Effector CD8-positive, alpha-beta T cell (primary cell): Measurements from ENCODE around the gene MTG1.
"Not testable (repeated sequence)": the region's sequence is repeated elsewhere in the genome, so short reads cannot be mapped to it uniquely, and the experiment has no call there.

Experiments used
- DNase-seq: peaks from one replicate; lab custom pipeline; 2025; lab: John Stamatoyannopoulos, UW

Gene MTG1

DNA sequence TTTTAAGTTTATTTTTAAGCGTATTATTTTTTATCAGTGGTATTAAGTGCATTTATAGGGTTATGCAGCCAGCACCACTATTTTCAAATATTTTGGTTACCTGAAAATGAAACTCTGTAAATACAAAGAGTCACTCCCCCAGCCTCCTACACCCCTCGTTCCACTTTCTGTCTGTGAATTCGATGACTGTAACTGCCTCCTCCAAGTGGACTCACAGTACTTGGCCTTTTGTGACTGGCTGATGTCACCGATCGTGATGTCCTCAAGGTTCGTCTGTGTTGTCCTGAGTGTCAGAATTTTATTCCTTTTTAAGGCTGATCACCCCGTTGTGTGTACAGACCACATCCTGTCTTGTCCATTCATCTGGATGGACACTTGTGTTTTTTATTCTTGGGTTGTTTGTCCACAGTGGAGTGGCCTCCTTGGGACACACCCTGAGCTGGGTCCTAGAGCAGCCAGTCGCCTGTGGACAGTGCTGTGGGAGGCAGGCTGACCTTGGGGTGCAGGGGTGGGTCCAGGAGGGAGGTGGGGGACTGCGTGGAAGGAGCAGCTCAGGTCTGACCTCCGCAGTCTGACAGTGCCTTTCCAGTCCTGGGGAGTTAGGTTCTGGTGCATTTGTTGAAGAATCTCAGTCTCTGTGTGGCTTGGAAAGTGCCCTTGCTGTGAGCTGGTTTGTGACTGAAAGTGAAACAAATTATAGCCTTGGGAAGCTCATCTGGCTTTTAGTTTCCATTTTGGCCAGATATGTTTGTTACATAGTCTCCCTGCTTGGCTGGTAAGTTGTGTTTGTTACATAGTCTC, 6.9 kb downstream of the MTG1 start:
- no peak for DNase-seq

DNA sequence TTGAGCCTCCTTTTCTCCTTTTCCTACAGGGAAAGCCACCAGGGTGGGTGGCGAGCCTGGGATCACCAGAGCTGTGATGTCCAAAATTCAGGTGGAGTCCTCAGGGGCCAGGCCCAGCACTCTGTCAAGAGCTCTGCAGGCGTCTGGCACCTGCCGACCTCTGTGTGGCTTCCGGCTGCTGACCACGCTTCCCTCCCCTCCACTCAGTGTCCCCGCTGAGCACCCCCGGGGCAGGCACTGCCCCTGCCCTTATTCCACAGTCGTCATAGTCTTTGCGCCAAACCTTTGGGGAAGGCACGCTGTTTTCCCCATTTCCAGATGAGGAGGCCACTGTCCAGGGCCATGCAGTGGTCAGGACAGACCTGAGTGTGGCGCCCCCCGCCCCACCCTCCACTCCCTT, 7.5 kb downstream of the MTG1 start:
- DNase-seq, result no peak

DNA sequence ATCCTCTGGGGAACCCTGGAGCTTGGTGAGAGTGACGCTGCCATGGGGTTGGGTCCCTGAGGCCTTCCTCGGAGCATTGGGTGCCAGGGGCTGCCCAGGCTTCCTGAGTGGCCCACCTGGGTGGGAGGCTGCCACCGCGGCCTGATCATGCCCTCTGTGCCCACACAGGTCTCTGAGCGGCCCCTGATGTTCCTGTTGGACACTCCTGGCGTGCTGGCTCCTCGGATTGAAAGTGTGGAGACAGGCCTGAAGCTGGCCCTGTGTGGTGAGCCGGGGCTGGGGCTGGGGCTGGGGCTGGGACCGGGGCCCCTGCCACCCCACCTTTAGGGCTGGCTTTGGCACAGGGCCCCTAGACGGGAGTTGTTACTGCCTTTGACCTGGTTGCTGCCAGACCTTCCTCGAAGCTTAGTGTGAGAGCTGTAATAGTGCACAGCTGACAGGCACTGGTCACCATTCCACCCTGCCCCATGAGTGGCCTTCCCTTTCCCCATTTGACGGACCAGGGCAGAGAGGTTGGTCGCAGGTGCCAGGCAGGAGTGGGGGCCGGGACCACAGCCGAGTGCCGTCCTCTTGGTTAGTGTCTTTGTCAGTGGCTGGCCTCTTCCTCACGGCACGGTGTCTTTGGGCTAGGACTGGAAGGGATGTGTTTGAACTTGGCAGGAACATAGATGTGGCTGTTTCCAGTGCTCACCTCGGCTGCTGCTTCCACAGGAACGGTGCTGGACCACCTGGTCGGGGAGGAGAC, 8.2 kb downstream of the MTG1 start:
- DNase-seq, result no peak

DNA sequence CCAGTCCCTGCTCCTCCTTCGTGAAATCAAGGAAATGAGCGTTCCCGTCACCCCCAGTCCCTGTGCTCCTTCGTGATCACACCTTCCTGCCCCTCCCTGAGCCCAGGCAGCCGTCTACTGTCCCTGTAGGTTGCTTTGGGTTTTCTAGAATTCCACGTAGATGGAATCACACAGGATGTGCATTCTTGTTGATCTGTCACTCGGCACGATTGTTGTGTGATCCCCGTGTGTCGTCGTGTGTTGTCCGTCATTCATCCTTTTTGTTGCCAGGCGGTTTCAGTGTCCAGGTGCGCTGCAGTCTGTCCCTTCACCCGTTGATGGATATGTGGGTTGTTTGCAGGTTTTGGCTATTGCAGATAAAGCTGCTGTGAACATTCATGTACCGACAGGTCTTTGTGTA, 9.4 kb downstream of the MTG1 start:
- no peak for DNase-seq

DNA sequence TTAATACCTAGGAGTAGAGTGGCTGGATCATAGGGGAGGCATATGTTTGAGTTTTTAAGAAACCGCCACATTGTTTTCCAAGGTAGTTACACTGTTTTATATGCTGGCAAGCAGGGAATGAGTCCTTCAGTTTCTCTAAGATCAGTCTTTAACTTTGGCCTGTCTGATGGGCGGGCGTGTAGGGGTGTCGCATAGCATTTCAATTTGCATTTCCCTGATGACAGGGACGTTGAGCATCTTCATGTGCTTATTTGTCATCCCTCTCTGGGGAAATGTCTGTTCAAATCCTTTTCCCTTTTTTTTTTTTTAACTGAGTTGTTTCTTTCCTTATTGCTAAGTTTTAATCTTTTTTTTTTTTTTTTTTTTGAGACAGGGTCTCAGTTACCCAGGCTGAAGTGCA, 9.8 kb downstream of the MTG1 start:
- DNase-seq, result no peak

DNA sequence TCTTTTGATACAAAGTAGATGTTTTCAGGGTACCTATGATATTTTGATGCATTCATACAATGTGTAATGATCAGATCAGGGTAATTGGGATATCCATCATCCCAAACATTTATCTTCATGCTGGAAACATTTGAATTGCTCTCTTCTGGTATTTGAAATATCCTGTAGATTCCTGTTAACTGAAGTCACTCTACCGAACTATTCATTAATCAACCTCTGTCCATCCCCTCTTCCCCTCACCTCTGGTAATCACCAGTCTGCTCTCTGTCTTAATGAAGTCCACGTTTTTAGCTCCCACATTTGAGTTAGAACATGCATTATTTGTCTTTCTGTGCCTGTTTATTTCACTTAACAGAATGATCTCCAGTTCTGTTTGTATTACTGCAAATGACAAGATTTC, 11.3 kb downstream of the MTG1 start:
- DNase-seq, result no peak

DNA sequence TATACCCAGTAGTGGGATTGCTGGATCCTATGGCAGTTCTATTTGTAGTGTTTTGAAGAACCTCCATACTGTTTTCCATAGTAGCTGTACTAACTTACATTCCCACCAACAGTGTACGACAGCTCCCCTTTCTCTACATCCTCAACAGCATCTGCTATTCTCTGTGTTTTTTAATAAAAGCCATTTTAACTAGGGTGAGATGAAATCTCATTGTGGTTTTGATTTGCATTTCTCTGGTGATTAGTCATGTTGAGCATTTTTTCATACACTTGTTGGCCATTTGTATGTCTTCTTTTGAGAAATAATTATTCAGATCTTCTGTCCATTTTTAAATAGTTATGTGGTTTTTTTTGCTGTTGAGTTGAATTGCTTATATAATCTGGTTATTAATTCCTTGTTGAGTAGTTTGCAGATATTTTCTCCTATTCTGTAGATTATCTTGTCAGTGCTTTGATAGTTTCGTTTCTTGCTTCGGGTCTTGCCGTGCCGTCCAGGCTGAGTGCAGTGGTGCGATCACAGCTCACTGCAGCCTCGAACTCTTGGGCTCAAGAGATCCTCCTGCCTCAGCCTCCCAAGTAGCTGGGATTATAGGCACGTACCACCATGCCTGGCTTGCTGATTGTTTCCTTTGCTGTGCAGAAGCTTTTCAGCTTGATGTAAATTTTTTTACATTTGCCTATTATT, 12.0 kb downstream of the MTG1 start:
- no peak for DNase-seq

- no peak for DNase-seq
Observed at GRCh38 chr10:133411523-133412380, 17.8 kb downstream of the MTG1 start.

DNA sequence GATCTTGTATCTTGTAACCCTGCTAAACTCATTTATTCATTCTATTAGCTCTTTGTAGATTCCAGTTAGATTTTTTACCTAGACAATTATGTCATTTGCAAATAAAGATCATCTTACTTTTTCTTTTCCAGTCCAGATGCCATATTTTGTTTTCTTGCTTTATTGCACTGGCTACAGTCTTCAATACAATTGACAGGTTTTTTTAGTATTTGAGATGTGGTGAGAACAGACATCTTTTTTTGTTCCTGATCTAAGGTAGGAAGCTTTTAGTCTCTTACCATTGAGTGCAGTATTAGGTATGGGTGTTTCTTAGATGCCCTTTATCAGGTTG, 18.4 kb downstream of the MTG1 start:
- DNase-seq, result no peak

GRCh38 chr10:133414401-133414800, 20.4 kb downstream of the MTG1 start:
- not testable (repeated sequence) for DNase-seq

DNA sequence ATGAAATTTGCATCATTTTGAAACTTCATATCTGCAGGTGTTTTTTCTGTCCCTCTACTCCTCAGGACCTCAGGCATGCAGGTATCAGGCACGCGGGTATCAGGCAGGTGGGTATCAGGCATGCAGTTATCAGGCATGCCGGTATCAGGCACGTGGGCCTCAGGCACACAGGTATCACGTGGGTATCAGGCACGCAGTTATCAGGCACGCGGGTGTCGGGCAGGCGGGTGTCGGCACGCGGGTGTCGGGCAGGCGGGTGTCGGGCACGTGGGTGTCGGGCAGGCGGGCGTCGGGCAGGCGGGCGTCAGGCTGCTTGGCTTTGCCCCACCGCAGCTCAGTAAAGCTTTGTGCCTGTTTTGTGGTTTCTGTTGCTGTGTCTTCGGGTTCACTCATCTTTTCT, 21.8 kb downstream of the MTG1 start:
- no peak for DNase-seq

GRCh38 chr10:133418289-133418993, 24.5 kb downstream of the MTG1 start:
- DNase-seq, result no peak

DNA sequence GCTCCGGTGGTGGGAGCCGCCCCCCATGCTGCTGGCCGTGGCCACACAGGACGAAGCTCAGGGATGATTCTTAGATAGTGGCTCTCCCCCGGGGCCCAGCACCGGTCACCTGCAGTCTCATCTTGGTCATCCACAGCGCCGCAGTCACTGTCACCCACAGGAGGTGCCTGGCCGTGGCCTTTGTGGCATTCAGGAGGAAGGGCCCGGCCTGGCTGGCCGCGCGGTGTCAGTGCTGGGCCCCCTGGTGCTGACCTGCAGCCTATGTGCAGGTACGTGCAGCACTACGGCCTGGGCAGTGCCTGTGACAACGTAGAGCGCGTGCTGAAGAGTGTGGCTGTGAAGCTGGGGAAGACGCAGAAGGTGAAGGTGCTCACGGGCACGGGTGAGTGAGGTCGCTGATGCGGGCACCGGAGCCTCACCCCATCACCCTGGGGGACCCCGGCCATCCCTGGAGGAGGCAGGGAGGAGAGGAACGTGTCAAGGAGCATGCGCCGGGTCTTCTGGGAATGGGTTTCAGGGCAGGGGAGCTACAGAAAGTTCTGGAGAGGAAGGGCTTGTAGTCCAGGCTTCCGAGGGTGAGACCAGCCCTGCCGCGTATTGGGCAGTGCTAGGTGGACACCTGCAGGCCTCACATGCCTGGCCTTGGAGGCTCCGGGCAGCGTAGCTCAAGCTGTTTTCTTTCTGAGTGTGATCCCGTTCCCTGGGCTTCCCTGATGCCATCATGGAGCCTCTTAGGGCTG, 25.4 kb downstream of the MTG1 start:
- DNase-seq, result no peak

GRCh38 chr10:133420028-133420427, 26.1 kb downstream of the MTG1 start:
- no peak for DNase-seq

DNA sequence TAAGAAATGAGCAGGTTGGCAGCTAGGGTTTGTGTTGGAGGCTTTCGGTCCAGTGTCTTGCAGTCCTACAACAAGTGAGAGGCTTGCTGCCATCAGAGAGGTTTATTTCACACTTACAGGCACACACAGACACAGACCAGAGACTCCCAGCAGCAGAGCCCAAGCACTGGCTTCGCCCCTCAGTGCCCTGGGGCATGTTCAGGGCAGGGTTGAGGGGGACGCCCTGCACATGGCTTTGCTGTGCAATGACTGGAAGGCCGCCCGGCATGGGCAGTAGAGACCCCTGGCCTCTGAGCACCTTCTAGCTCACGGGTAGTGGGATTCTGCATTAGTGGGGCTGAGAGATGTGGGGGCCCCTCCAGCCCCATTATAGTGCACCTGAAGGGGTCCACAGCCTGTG, 26.6 kb downstream of the MTG1 start:
- no peak for DNase-seq

GRCh38 chr10:133421336-133422222, 27.6 kb downstream of the MTG1 start:
- no peak for DNase-seq

DNA sequence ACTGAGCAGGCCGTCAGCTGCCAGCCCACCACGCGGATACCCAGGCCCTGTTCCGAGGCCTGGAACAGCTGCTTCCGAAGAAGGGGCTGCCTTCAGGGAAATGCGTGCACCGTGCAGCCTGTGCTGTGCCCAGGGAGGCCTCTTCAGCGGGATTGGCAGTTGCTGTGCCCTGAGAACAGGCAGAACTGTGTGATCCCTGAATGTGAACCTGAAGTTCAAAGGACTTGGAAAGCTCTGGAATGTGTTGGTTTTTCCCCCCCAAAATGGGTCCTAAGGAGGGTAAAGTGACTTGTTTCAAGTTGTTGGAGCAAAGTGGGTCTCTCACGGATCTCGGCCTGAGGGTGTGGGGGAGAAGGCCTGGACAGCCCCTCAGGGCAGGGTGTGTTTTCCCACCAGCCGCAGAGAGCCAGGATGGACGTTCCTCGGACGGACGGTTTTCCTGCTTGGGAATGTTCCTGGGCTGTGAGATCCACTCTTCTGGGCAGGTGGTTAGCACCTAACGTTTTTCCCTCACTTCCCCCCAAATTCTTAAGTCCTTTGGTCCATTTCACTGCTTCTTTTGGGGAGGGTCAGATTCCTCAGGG, 28.4 kb downstream of the MTG1 start:
- DNase-seq, result no peak

- DNase-seq, result no peak
Observed at GRCh38 chr10:133422807-133423771, 29.1 kb downstream of the MTG1 start.
